ENCODE data around the gene TAF6L. TPM values are rescaled to one million over a fixed set of nuclear protein-coding genes. Genes with fewer than 3 reads are reported as not detected.

The TAF6L gene
- total and polyA plus RNA-seq, 9 of the 15 experiments (the other 6 are each of a cell fraction or from before 2014, with no cell fraction given), result 0.04 to 45.5 (median 20.8) TPM

- ChIA-PET POLR2A (interaction anchor here (0.5 to 11.4 kb wide), 10 partner anchors 8 to 87 kb away, joined by 3 to 116 read pairs (median 4); partner anchors contain the start of genes STX5 and TEX54), CTCF (ENCODE audit: low intra/inter-chr PET ratio) (no interaction called here)
- H3K4me2 ChIP-seq (ENCODE audit: insufficient read depth, low read length), result no peak overlapping the region
- H3K79me2 ChIP-seq (ENCODE audit: control insufficient read depth, insufficient read depth, low read length), result peaks cover 28% of the 10 kb centered on the region
- no peaks in the 10 kb centered on the region for H3K9me1 ChIP-seq (ENCODE audit: control insufficient read depth, insufficient read depth, low read length)
- H3K9ac ChIP-seq (ENCODE audit: insufficient read depth in 1 of 2, low read depth in 2 of 2, low read length in 2 of 2), result no peak overlapping the region
- in situ Hi-C loops (cut with MboI), result no loop called here
- TF ChIP-seq SAFB (IDR thresholded peaks at IDR 0.05; ENCODE audit: borderline replicate concordance, low read depth, low read length) (no peak), POLR2B (IDR thresholded peaks at IDR 0.05; ENCODE audit: low read depth, partially characterized antibody) (no peak), EHMT2 (IDR thresholded peaks at IDR 0.05) (no peak), SOX6 (IDR thresholded peaks at IDR 0.05) (no peak), GATAD2B (IDR thresholded peaks at IDR 0.05; ENCODE audit: borderline replicate concordance) (no peak), RFX7 (CRISPR knock-in tag; IDR thresholded peaks at IDR 0.05) (no peak), ELF2 (CRISPR knock-in tag; IDR thresholded peaks at IDR 0.05) (no peak), SMARCC2 (IDR thresholded peaks at IDR 0.05; ENCODE audit: low read depth) (no peak), CBX5 (IDR thresholded peaks at IDR 0.05; ENCODE audit: borderline replicate concordance, low read depth) (no peak), THRA (IDR thresholded peaks at IDR 0.05) (no peak), EP300 (IDR thresholded peaks at IDR 0.05; ENCODE audit: low read length) (no peak)
- TF ChIP-seq, protein P1, sequence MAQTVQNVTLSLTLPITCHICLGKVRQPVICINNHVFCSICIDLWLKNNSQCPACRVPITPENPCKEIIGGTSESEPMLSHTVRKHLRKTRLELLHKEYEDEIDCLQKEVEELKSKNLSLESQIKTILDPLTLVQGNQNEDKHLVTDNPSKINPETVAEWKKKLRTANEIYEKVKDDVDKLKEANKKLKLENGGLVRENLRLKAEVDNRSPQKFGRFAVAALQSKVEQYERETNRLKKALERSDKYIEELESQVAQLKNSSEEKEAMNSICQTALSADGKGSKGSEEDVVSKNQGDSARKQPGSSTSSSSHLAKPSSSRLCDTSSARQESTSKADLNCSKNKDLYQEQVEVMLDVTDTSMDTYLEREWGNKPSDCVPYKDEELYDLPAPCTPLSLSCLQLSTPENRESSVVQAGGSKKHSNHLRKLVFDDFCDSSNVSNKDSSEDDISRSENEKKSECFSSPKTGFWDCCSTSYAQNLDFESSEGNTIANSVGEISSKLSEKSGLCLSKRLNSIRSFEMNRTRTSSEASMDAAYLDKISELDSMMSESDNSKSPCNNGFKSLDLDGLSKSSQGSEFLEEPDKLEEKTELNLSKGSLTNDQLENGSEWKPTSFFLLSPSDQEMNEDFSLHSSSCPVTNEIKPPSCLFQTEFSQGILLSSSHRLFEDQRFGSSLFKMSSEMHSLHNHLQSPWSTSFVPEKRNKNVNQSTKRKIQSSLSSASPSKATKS (CRISPR knock-in tag; IDR thresholded peaks at IDR 0.05), result no peak
- no TSS peak for BruUV-seq (replicated peaks)
- no peak overlapping the region for H3K27ac ChIP-seq (ENCODE audit: extremely low read depth, low read depth, low read length)
- no peak overlapping the region for H3K4me3 ChIP-seq
- FAIRE-seq, result no peak
- DNase-seq (ENCODE audit: extremely low read depth in 1 of 4, low spot score in 3 of 4), result no peak
- no peaks in the 10 kb centered on the region for H3K9me3 ChIP-seq (replicated peaks; ENCODE audit: control insufficient read depth, insufficient read depth, low read depth, low read length)
- 95% methylated on average over 8 of the region's 8 CpGs for WGBS (ENCODE audit: insufficient coverage, low coverage, missing lambda C conversion rate)
- peaks cover 17 to 20% of the 10 kb centered on the region in 2 experiments; a peak in 4 of 5 replicates for H3K4me1 ChIP-seq (replicated peaks in 1 of 2; ENCODE audit: control insufficient read depth in 2 of 2, insufficient read depth in 2 of 2, low read length in 2 of 2)
- intact Hi-C loops (cut with micrococcal nuclease), result no loop called here
- peaks cover 87% of the 10 kb centered on the region for H3K36me3 ChIP-seq (ENCODE audit: control insufficient read depth, insufficient read depth, low read length)
- H4K20me1 ChIP-seq (replicated peaks; ENCODE audit: control insufficient read depth, insufficient read depth, low read length), result no peaks in the 10 kb centered on the region
- no peak overlapping the region for H2AFZ ChIP-seq (ENCODE audit: low read depth, low read length)
- H3K27me3 ChIP-seq (ENCODE audit: control insufficient read depth in 2 of 2, insufficient read depth in 2 of 2, low read length in 2 of 2), result no peaks in the 10 kb centered on the region
- ATAC-seq, result no peak
Measured at GRCh38 chr11:62794201-62794775, 23.1 kb downstream of the TAF6L start.
